OCI-LY3 (cell line): Measurements from ENCODE around the gene ARID5B.

Experiments
- H2AFZ ChIP-seq: fragments of 200-600, 300-600 bp; shearing (Covaris generic); 2 replicates; pipeline ENCODE4 v1.6.0; 2014; ENCODE audit warnings: antibody characterized with exemption, low read depth, low read length
- H3K27ac ChIP-seq: fragments of 200-600, 300-600 bp; sonication (generic); 2 replicates; pipeline ENCODE4 v1.5.1; 2014; ENCODE audit warnings: mild to moderate bottlenecking, low read length, moderate library complexity, mixed read lengths
- H3K27me3 ChIP-seq: fragments of 200-600, 300-600 bp; sonication (generic); 2 replicates; pipeline ENCODE4 v1.6.1; 2014; ENCODE audit warnings: low read depth, low read length, mixed read lengths
- H3K36me3 ChIP-seq: fragments of 200-600, 300-600 bp; sonication (generic); replicated peaks from 2 replicates; pipeline ENCODE3; 2014; ENCODE audit warnings: low read depth, low read length, mixed read lengths
- H3K4me1 ChIP-seq: fragments of 300-600, 200-600 bp; sonication (generic); 2 replicates; pipeline ENCODE4 v1.6.1; 2014; ENCODE audit warnings: low read length, mixed read lengths
- H3K4me2 ChIP-seq: fragments of 200-600, 300-600 bp; sonication (generic); 2 replicates; pipeline ENCODE4 v1.6.1; 2014; ENCODE audit warnings: low read length, mixed read lengths
- H3K4me3 ChIP-seq: fragments of 300-600, 200-600 bp; sonication (generic); 2 replicates; pipeline ENCODE4 v1.5.1; 2014; ENCODE audit warnings: antibody characterized with exemption, mild to moderate bottlenecking, low read length, moderate library complexity
- H3K79me2 ChIP-seq: fragments of 300-600, 200-600 bp; shearing (Covaris generic); 2 replicates; pipeline ENCODE4 v1.6.1; 2014; ENCODE audit warnings: mild to moderate bottlenecking, low read length, mixed read lengths
- H3K9ac ChIP-seq: fragments of 300-600, 200-600 bp; shearing (Covaris generic); 2 replicates; pipeline ENCODE4 v1.6.0; 2014; ENCODE audit warnings: mild to moderate bottlenecking, low read length, moderate library complexity
- H3K9me3 ChIP-seq: fragments of 200-600, 300-600 bp; shearing (Covaris generic); 2 replicates; pipeline ENCODE4 v1.6.1; 2014; ENCODE audit warnings: low read length, mixed read lengths; ENCODE audit not compliant: insufficient read depth
- H4K20me1 ChIP-seq: fragments of 200-600, 300-600 bp; sonication (generic); 2 replicates; pipeline ENCODE4 v1.6.1; 2016; ENCODE audit warnings: low read length, mixed read lengths; ENCODE audit not compliant: insufficient read depth
- CTCF ChIP-seq: fragments of 200-600, 300-600 bp; sonication (generic); IDR thresholded peaks from 2 replicates; pipeline ENCODE4 v1.5.1; 2014; ENCODE audit warnings: antibody characterized with exemption, low read length, low read depth
- EZH2phosphoT487 ChIP-seq: fragments of 200-600 bp; shearing (Covaris generic); IDR thresholded peaks from 2 replicates; pipeline ENCODE4 v1.6.1; 2018; ENCODE audit warnings: antibody characterized with exemption, mixed run types, low read depth

Gene ARID5B

DNA sequence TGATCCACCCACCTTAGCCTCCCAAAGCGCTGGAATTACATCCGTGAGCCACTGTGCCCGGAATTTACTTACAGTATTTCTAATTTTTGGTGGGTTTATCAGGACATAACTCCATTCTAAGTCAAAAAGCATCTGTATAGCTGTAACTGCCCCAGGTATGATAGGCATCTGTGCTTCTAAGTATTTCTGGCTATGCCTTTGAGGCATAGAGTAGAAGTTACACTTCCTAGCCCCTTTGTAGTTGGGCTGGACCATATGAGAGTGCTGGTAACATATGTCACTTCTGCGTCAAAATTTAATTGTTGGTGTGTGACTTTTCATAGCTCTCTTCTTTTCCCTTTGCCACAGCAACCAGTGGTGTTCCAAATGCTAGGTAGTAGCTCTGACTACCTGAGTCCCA lies 213.8 kb downstream of the ARID5B start:
- H3K9ac ChIP-seq, result no peak overlapping the region
- H3K27ac ChIP-seq, result no peak overlapping the region
- H3K4me1 ChIP-seq, result peaks cover 32% of the 10 kb centered on the region
- H2AFZ ChIP-seq, result no peak overlapping the region
- H3K9me3 ChIP-seq, result no peaks in the 10 kb centered on the region
- H3K4me3 ChIP-seq, result no peak overlapping the region
- no peaks in the 10 kb centered on the region for H3K79me2 ChIP-seq
- no peaks in the 10 kb centered on the region for H3K36me3 ChIP-seq
- H3K27me3 ChIP-seq, result no peaks in the 10 kb centered on the region
- TF ChIP-seq CTCF, result no peak
- no peak for TF ChIP-seq EZH2phosphoT487
- H4K20me1 ChIP-seq, result no peaks in the 10 kb centered on the region
- H3K4me2 ChIP-seq, result no peak overlapping the region

DNA sequence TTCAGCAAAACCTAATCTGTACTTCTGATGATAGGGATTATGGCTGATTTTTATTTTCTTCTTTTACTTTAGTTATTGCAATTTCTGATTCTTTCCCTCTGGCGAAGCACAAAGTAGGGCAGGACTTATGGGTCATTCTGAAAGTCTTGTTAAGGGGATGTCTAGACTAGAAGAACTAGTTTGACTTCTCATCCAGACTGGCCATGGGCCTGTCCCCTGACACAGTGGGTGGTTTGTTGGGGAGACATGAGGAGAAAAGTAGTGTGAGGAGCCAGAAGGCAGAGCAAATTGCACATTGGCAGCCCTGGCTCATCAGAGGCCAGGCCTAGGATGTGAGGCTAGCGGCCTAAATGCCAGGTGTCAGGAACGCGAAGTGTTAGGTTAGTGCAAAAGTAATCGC lies 214.3 kb downstream of the ARID5B start:
- Histone ChIP-seq H3K9me3 (no peaks in the 10 kb centered on the region), H2AFZ (no peak overlapping the region), H3K79me2 (no peaks in the 10 kb centered on the region), H3K27ac (no peak overlapping the region), H3K9ac (no peak overlapping the region), H3K36me3 (no peaks in the 10 kb centered on the region), H3K4me3 (no peak overlapping the region), H3K4me2 (no peak overlapping the region), H4K20me1 (no peaks in the 10 kb centered on the region), H3K4me1 (peaks cover 27% of the 10 kb centered on the region), H3K27me3 (no peaks in the 10 kb centered on the region)
- no peak for TF ChIP-seq CTCF
- TF ChIP-seq EZH2phosphoT487, result no peak

DNA sequence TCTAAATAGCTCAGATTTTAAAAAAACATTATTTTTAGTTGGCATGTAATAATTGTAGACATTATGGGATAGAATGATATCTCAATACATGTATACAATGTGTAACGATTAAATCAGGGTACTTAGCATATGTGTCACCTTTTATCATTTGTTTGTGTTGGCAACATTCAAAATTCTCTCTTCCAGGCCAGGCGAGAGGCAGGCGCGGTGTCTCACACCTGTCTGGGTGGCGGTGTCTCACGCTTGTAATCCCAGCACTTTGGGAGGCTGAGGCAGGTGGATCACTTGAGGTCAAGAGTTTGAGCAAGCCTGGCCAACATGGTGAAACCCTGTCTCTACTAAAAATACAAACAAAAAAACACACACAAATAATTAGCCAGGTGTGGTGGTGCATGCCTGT lies 215.4 kb downstream of the ARID5B start:
- Histone ChIP-seq H2AFZ (no peak overlapping the region), H3K4me2 (no peak overlapping the region), H3K36me3 (no peaks in the 10 kb centered on the region), H3K27me3 (no peaks in the 10 kb centered on the region), H3K79me2 (no peaks in the 10 kb centered on the region), H3K9me3 (no peaks in the 10 kb centered on the region), H3K4me1 (peaks cover 19% of the 10 kb centered on the region), H4K20me1 (no peaks in the 10 kb centered on the region), H3K9ac (no peak overlapping the region), H3K27ac (no peak overlapping the region), H3K4me3 (no peak overlapping the region)
- TF ChIP-seq CTCF (no peak), EZH2phosphoT487 (no peak)

DNA sequence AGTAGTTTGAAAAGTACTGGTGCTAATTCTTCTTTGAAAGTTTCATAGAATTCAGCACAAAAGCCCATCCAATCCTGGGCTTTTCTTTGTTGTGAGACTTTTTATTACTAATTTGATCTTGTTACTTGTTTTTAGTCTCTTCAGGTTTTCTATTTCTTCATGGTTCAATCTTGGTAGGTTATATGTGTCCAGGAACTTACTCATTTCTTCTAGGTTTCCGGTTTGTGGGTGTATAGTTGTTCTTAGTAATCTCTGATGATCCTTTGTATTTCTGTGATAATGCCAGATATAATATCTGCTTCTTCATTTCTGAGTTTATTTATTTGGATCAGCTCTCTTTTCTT lies 219.7 kb downstream of the ARID5B start:
- Histone ChIP-seq H3K4me3 (no peak overlapping the region), H3K9me3 (peaks cover 6% of the 10 kb centered on the region; the same call in 1 of the 2 replicates), H3K27me3 (no peaks in the 10 kb centered on the region), H3K36me3 (no peaks in the 10 kb centered on the region), H3K27ac (no peak overlapping the region), H2AFZ (no peak overlapping the region), H3K79me2 (no peaks in the 10 kb centered on the region), H3K4me2 (no peak overlapping the region), H3K4me1 (no peaks in the 10 kb centered on the region), H3K9ac (no peak overlapping the region), H4K20me1 (no peaks in the 10 kb centered on the region)
- TF ChIP-seq CTCF (no peak), EZH2phosphoT487 (no peak)
